Measurements from ENCODE around the gene KCNIP4.

DNA sequence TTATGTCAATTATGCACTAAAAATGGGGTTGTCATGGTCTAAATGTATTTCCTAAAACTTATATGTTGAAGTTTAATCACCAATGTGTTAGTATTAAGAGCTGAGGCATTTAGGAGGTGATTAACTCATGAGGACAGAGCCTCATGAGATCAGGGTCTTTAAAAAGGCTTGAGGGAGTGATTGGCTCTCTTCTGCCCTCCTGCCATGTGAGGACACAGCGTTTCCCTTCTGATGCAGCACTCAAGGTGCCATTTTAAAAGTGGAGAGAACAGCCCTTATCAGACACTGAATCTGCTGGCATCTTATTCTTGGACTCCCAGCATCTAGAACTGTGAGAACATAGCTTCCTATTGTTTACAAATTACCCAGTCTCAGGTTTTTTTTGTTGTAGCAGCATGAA lies 581.7 kb downstream of the KCNIP4 start:
- TF ChIP-seq, protein P1, sequence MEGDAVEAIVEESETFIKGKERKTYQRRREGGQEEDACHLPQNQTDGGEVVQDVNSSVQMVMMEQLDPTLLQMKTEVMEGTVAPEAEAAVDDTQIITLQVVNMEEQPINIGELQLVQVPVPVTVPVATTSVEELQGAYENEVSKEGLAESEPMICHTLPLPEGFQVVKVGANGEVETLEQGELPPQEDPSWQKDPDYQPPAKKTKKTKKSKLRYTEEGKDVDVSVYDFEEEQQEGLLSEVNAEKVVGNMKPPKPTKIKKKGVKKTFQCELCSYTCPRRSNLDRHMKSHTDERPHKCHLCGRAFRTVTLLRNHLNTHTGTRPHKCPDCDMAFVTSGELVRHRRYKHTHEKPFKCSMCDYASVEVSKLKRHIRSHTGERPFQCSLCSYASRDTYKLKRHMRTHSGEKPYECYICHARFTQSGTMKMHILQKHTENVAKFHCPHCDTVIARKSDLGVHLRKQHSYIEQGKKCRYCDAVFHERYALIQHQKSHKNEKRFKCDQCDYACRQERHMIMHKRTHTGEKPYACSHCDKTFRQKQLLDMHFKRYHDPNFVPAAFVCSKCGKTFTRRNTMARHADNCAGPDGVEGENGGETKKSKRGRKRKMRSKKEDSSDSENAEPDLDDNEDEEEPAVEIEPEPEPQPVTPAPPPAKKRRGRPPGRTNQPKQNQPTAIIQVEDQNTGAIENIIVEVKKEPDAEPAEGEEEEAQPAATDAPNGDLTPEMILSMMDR (conservative IDR thresholded peaks at IDR 0.05; ENCODE audit: low read length): no peak
- no peak for TF ChIP-seq EZH2phosphoT487 (IDR thresholded peaks at IDR 0.05; ENCODE audit: borderline replicate concordance)
